Epithelial cell of esophagus (primary cell): Measurements from ENCODE around the gene SLC45A2.
"Not testable (repeated sequence)": the region's sequence is repeated elsewhere in the genome, so short reads cannot be mapped to it uniquely, and the experiment has no call there.

Experiments used
- DNase-seq: peaks from one replicate; pipeline ENCODE4 v3.0.0; 2010; ENCODE audit warnings: low read depth
- H3K4me3 ChIP-seq: 2 replicates; pipeline ENCODE4 v1.5.1; 2011; ENCODE audit warnings: mild to moderate bottlenecking, low read length, control low read depth
- TF ChIP-seq, protein P1 (sequence below): IDR thresholded peaks from 2 replicates; pipeline ENCODE4 v1.5.1; 2011; ENCODE audit warnings: low read depth, mild to moderate bottlenecking, low read length, control low read depth, inconsistent platforms; ENCODE audit not compliant: insufficient read depth; ENCODE audit errors: missing control alignments

SLC45A2 gene

DNA sequence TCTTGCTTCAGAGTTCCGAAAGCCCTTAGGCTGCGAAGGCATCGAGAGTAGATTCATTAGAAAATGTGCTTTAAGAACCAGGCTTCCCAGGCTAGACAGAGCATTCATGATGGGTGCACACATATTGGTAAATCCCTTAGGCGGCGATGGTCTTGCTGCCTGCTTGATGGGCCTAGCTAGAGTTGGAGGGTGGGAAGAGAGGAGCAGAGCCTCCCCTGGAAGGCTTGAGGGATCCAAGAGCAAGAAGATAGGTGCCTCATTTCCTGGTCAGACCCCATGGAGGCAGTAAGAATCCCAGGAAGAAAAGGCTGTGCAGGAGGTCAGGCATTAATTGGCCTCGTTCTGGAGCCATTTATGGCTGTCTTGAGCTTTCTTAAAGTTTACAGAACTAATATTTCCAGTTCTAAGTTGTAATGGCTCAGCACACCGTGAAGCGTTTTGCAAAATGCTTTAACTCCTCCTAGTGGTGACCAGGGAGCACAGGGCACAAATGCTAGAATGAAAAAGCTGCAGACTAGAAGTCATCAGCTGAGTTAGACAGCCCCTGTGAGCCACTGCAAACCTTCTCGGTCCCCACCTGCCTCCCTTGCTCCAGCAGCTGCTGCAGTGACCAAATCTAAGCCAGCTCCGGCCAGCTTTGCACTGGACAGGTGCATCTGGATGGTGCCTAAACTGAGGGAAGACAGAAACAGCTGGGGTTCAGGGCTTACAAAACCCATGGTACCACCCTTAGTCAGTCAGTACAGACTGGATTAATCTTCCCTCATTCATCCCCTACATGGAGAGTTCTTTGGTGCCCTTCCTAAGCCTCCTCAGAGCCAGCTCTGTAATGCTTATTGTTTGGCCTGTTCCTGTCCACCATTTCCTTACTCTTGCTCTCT is 14.7 kb downstream of the SLC45A2 start:
- no peak overlapping the region for H3K4me3 ChIP-seq

DNA sequence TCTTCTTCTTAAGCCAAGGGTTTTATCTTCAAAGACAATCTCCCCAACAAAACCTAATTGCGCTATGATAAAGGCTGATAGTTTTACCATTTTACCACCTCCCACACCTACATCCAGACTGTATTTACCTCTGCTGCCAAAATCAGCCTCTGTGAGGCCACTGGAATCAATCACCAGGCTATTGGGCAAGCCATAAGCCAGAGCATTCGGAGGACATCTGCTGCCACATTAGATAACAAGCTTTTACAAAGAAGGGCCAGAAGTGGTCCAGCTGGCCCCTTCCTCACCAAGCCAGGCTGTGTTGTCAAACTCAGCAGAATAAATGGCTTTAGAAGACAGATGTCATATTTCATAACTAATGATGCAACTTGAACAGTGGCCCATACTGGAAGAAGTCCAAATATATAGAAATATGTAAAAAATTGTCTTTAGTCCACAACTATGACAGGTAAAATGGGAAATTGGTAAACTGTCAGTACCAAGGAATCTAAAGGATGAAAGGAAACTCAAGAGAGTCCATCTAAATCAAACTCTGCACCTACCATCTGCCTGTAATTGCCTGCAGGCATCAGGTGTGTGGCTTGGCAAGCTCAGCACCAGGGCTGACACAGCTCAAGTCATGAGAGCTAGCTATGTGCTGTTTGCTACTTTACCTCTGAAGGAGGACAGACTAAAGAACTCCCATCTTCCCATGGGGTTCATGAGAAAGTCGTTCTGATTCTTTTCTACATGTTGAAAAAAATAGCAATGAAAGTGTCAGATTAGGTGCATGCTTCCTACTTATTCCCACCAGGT is 16.1 kb downstream of the SLC45A2 start:
- no peak overlapping the region for H3K4me3 ChIP-seq
- peak; percentile 51 for DNase-seq
- TF ChIP-seq, protein P1, sequence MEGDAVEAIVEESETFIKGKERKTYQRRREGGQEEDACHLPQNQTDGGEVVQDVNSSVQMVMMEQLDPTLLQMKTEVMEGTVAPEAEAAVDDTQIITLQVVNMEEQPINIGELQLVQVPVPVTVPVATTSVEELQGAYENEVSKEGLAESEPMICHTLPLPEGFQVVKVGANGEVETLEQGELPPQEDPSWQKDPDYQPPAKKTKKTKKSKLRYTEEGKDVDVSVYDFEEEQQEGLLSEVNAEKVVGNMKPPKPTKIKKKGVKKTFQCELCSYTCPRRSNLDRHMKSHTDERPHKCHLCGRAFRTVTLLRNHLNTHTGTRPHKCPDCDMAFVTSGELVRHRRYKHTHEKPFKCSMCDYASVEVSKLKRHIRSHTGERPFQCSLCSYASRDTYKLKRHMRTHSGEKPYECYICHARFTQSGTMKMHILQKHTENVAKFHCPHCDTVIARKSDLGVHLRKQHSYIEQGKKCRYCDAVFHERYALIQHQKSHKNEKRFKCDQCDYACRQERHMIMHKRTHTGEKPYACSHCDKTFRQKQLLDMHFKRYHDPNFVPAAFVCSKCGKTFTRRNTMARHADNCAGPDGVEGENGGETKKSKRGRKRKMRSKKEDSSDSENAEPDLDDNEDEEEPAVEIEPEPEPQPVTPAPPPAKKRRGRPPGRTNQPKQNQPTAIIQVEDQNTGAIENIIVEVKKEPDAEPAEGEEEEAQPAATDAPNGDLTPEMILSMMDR = no peak

More for the DNA sequence above, 14.7 kb downstream of the SLC45A2 start:
- DNase-seq = peak; percentile 50
- TF ChIP-seq, protein P1 = peak; percentile 74

DNA sequence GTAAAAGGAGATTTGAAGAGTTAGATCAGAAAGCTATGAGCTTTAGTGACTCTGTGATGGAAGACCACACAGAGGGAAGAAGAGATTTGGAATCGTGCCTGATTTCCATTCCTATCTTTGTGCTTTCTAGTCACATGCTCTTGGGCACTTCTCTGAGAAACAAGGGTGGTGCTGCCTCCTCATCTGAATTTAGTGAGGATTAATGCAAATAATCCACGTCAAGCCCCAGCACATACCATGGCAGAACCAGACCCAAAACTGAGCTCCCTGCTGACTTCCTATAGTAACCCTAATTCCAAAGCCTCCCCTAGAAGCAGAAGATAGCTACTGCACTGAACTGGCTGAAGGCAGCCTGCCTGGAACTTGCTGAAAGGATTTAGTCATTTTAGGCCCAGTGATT is 17.7 kb downstream of the SLC45A2 start:
- TF ChIP-seq, protein P1 = no peak
- no peak overlapping the region for H3K4me3 ChIP-seq
- DNase-seq = no peak

DNA sequence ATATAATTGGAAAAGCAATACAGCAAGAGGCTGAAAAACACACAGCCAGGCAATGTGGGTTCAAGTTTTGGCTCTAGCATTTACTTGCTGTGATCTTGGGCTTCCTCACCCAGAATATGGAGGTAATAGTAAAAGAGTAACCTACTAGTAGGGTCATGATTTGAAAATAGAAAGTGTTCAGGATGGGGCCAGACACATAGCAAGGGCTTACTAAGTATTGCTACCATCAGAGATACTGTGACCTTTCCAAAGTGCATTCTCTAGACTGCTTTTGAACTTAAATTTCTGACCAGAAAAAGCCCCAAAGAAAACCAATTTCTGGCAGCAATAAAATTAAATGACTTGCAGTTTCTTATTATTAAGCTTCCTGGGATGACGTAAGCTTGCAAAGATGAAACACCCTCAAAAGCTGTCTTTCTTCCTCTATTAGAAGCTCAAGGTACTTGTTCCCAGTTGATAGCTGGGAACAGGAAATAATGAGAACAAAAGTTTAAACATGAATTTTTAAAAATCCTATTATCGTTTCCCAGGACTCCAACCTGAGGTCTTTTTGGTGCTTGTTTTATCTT is 20.3 kb downstream of the SLC45A2 start:
- TF ChIP-seq, protein P1 = no peak
- DNase-seq = no peak
- H3K4me3 ChIP-seq = no peak overlapping the region

DNA sequence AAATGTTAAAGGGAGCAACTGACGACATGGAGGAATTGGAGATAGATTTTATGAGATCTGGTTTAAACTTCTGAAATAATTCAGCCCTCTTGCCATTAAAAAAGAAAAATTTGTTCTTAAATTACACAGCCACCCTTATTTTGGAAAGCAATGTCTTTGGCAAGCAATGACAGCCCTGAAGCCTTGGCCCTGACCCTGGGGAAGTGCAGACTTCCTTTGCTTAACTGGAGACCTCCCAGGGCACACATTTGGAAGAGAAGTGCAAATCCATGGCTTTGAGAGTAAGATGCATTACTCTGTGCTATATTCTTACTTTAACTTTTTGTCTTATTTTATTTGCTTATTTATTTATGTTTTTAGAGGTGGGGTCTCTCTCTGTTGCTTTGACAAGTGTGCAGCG is 26.3 kb downstream of the SLC45A2 start:
- TF ChIP-seq, protein P1 = no peak
- no peak for DNase-seq
- H3K4me3 ChIP-seq = no peak overlapping the region

DNA sequence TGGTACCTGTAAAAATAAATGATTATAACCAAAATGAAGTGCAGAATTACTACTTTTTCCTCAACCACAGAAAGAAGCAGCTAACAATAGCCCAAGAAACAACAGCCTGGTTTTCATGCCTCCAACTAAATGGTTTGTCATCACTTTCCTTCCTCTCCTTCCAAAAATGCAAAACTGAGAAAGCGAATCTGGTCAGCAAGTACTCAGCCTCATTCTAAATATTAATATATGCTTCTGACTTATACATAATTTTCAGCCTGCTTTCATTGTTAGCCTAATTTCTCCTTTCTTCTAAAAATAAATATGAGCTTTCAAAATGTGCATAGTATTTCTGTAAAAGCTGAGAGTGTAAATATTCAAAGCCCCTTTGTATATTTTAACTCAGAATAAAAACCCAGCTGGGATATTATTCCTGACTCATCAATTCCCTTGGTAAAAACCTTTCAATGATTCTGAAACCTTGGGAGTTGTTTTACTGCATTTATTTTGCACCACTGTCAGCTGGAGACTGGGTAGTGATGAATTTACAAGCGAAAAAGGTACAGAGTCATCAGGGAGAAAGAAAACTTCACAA is 26.8 kb downstream of the SLC45A2 start:
- no peak overlapping the region for H3K4me3 ChIP-seq
- no peak for DNase-seq
- TF ChIP-seq, protein P1 = no peak

DNA sequence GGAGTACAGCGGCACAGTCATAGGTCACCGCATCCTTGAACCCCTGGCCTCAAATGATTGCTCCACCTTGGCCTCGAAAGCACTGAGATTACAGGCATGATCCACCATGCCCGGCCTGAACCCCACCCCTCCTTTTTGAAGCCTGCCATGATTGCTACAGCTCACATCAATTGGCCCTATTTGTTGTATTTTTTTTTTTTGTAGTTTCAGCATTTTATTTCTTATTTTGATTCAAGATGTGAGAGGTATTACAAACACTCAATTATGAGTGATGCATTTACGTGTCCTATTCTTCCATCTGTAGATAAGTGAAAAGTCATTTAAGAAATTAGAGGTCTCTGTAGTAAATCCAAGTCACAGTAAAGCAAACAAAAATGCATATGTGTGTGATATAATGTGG is 32.3 kb downstream of the SLC45A2 start:
- DNase-seq, H3K4me3 ChIP-seq: not testable (repeated sequence)
